ENCODE results near the gene HCAR3. TPM values are rescaled to one million over a fixed set of nuclear protein-coding genes. Genes with fewer than 3 reads are reported as not detected.
"Not testable (repeated sequence)": the region's sequence is repeated elsewhere in the genome, so short reads cannot be mapped to it uniquely, and the experiment has no call there.

Gene HCAR3
- total and polyA plus RNA-seq, 2 experiments from 2014 or later: not detected

GRCh38 chr12:122752464-122753318 lies 36.1 kb upstream of the HCAR3 start, which contains the start of gene DENR (continued):
- TF ChIP-seq ZNF462 (CRISPR knock-in tag; IDR thresholded peaks at IDR 0.05): no peak
- peak; percentile 72 for TF ChIP-seq CREB1 (CRISPR knock-in tag; IDR thresholded peaks at IDR 0.05; ENCODE audit: low read depth)
- TF ChIP-seq STAT1 (IDR thresholded peaks at IDR 0.05; ENCODE audit: unreplicated experiment): no peak
- TF ChIP-seq ZNF114 (CRISPR knock-in tag; IDR thresholded peaks at IDR 0.05): no peak
- no peak for TF ChIP-seq ZNF331 (CRISPR knock-in tag; IDR thresholded peaks at IDR 0.05; ENCODE audit: low read depth)
- TF ChIP-seq EZH2phosphoT487 (IDR thresholded peaks at IDR 0.05; ENCODE audit: unreplicated experiment): no peak
- no peak for TF ChIP-seq JUNB (IDR thresholded peaks at IDR 0.05; ENCODE audit: unreplicated experiment)
- TF ChIP-seq EZH2 (IDR thresholded peaks at IDR 0.05; ENCODE audit: low read depth, unreplicated experiment): no peak
- no peak for TF ChIP-seq REST (IDR thresholded peaks at IDR 0.05; ENCODE audit: unreplicated experiment)
- TF ChIP-seq POLR2AphosphoS5 (IDR thresholded peaks at IDR 0.05; ENCODE audit: low read depth): peak; percentile 97
- TF ChIP-seq CTCF (conservative IDR thresholded peaks at IDR 0.05; ENCODE audit: low read depth in 2 of 2): peak; percentile 61 to 88

GRCh38 chr12:122750781-122751515 lies 34.3 kb upstream of the HCAR3 start:
- Histone ChIP-seq H3K36me3 (ENCODE audit: insufficient read depth) (peaks cover 18% of the 10 kb centered on the region), H3K4me1 (ENCODE audit: insufficient read depth) (peaks cover 13% of the 10 kb centered on the region), H3K4me3 (peak overlapping the region; percentile 92), H3K27ac (ENCODE audit: low read depth) (peak overlapping the region; percentile 96), H3K79me2 (replicated peaks; ENCODE audit: insufficient read depth) (peaks cover 31% of the 10 kb centered on the region), H3K4me2 (peak overlapping the region; percentile 75)
- not testable (repeated sequence) for ATAC-seq; H3K9me3 Mint-ChIP-seq; H2AFZ ChIP-seq; H3K27me3 ChIP-seq (ENCODE audit: insufficient read depth); H3K27me3 Mint-ChIP-seq (ENCODE audit: insufficient read depth, low read depth, poor library complexity); DNase-seq (ENCODE audit: low spot score); H3F3A ChIP-seq (replicated peaks; ENCODE audit: low read depth); H3K9me2 ChIP-seq (ENCODE audit: insufficient read depth); H4K20me1 ChIP-seq (replicated peaks; ENCODE audit: insufficient read depth)
- Mint-ChIP-seq H3K4me1 (peaks cover 25% of the 10 kb centered on the region), H3K4me3 (peak overlapping the region; percentile 88), H3K36me3 (ENCODE audit: low read depth) (peaks cover 34% of the 10 kb centered on the region), H3K27ac (peak overlapping the region; percentile 100)
